IgD-negative memory B cell (primary cell): Measurements from ENCODE around the gene SSX4B. TPM values are rescaled to one million over a fixed set of nuclear protein-coding genes. Genes with fewer than 3 reads are reported as not detected.
"Not testable (repeated sequence)": the region's sequence is repeated elsewhere in the genome, so short reads cannot be mapped to it uniquely, and the experiment has no call there.

Source experiments
- H3K27ac Mint-ChIP-seq, 3 donors: one replicate each; pipeline ENCODE4 v1.8.0; 2020 to 2022; ENCODE audit warnings: mild to moderate bottlenecking in 3 of 3, mixed read lengths in 3 of 3, moderate library complexity in 1 of 3
- H3K27me3 Mint-ChIP-seq: one replicate; pipeline ENCODE4 v1.8.0; 2021; ENCODE audit warnings: mixed read lengths
- H3K36me3 Mint-ChIP-seq: one replicate; pipeline ENCODE4 v1.8.0; 2020; ENCODE audit warnings: mild to moderate bottlenecking, mixed read lengths
- H3K4me1 Mint-ChIP-seq, 3 donors: one replicate each; pipeline ENCODE4 v1.8.0; 2020 to 2022; ENCODE audit warnings: mixed read lengths in 3 of 3, mild to moderate bottlenecking in 1 of 3
- H3K4me3 Mint-ChIP-seq, 4 donors: one replicate each; pipeline ENCODE4 v1.8.0; 2020 to 2022; ENCODE audit warnings: mild to moderate bottlenecking in 4 of 4, mixed read lengths in 4 of 4, moderate library complexity in 3 of 4
- H3K9me3 Mint-ChIP-seq, 3 donors: one replicate each; pipeline ENCODE4 v1.8.0; 2020 to 2021; ENCODE audit warnings: mixed read lengths in 3 of 3, mild to moderate bottlenecking in 1 of 3
- polyA plus RNA-seq: library from polyadenylated mRNA; unstranded; fragments of 300-500 nt; fragmentation: Illumina TruSeq; gene quantifications from one replicate; pipeline ENCODE4 v1.2.3, GENCODE V29; 2021

SSX4B gene
- polyA plus RNA-seq, 1 donor from 2014 or later: not detected

- H3K27me3 Mint-ChIP-seq, H3K9me3 Mint-ChIP-seq, H3K4me3 Mint-ChIP-seq, H3K4me1 Mint-ChIP-seq, H3K36me3 Mint-ChIP-seq, H3K27ac Mint-ChIP-seq: not testable (repeated sequence)
These were observed 41.4 kb downstream of the SSX4B start for GRCh38 chrX:48370408-48370807.

- H3K27me3 Mint-ChIP-seq, H3K36me3 Mint-ChIP-seq, H3K4me1 Mint-ChIP-seq, H3K9me3 Mint-ChIP-seq, H3K27ac Mint-ChIP-seq, H3K4me3 Mint-ChIP-seq: not testable (repeated sequence)
These were observed 43.9 kb downstream of the SSX4B start for GRCh38 chrX:48367717-48368408.

GRCh38 chrX:48359281-48359680 is 52.5 kb downstream of the SSX4B start:
- H3K4me3 Mint-ChIP-seq, H3K27me3 Mint-ChIP-seq, H3K4me1 Mint-ChIP-seq, H3K9me3 Mint-ChIP-seq, H3K27ac Mint-ChIP-seq, H3K36me3 Mint-ChIP-seq: not testable (repeated sequence)

- Mint-ChIP-seq H3K4me1 (no peaks in the 10 kb centered on the region), H3K9me3 (no peaks in the 10 kb centered on the region), H3K27me3 (peaks cover 8% of the 10 kb centered on the region), H3K27ac (no peak overlapping the region), H3K36me3 (no peaks in the 10 kb centered on the region), H3K4me3 (no peak overlapping the region)
These were observed 54.1 kb downstream of the SSX4B start for GRCh38 chrX:48357681-48358080.

- H3K4me3 Mint-ChIP-seq, H3K4me1 Mint-ChIP-seq, H3K27ac Mint-ChIP-seq, H3K9me3 Mint-ChIP-seq, H3K27me3 Mint-ChIP-seq, H3K36me3 Mint-ChIP-seq: not testable (repeated sequence)
These were observed 55.3 kb downstream of the SSX4B start, which contains the start of gene SSX3 for GRCh38 chrX:48356315-48357094. Gene SSX3, minus strand, starts transcription at chrX:48356703. Its CDS starts 1,454 bp downstream, at chrX:48355249.

Other genes with a start within 250 kb of the SSX4B start
- gene SSX5, start 215.2 kb downstream of the SSX4B start, polyA plus RNA-seq: not detected
- not detected for gene SSX1, start 156.6 kb downstream of the SSX4B start, polyA plus RNA-seq
- not detected for gene SSX3, start 55.3 kb downstream of the SSX4B start, polyA plus RNA-seq
- gene SSX4, start 28.4 kb downstream of the SSX4B start, polyA plus RNA-seq: not detected
- 9.3 TPM for gene SLC38A5, start 58.3 kb upstream of the SSX4B start, polyA plus RNA-seq
- 53.8 TPM for gene FTSJ1, start 64.2 kb upstream of the SSX4B start, polyA plus RNA-seq
- gene PORCN, start 97.0 kb upstream of the SSX4B start, polyA plus RNA-seq: 11.9 TPM
- 61.2 TPM for gene EBP, start 109.8 kb upstream of the SSX4B start, polyA plus RNA-seq
- gene TBC1D25, start 127.8 kb upstream of the SSX4B start, polyA plus RNA-seq: 22.8 TPM
- 278 TPM for gene RBM3, start 162.5 kb upstream of the SSX4B start, polyA plus RNA-seq
- gene WDR13, start 185.5 kb upstream of the SSX4B start, polyA plus RNA-seq: 53.2 TPM